ENCODE measurements around the gene METTL25B. TPM values are rescaled to one million over a fixed set of nuclear protein-coding genes. Genes with fewer than 3 reads are reported as not detected.

METTL25B gene
- total and polyA plus RNA-seq, 5 donors from 2014 or later, result 4.3 to 19.0 (median 7.5) TPM

DNA sequence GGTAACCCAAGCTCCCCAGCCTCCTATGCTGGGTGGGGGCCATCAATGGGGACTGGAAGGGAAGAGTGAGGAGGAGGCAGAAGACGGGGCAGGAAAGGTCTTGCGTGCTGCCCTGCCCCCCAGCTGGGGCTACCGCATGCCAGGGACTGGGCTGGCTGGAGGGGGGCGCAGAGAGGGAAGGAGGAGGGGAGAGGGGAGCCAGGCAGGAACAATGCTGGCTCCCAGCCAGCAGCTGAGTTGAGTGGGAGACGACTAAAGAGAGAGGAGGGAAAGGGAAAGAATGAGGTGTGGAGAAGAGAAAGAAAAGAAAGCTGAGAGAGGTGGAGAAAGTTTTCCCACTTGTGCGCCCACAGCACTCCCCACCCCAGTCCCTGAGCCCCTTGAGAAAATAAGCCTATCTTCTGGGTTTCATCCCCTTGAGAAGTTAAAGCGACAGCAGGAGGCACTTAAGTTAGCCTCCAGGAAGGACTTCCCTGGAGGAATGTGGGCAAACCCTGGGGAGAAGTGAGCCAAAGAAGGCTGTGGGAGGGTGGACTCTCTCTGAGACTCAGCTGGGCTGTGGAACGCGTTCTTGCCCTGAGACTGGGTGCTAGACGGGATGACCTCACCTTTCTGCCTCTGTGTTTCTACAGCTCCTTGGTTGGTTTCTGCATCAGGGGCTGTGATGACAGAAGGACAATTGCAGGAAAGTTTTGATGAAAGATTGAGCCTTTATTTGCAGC is 38.2 kb upstream of the METTL25B start:
- no peak overlapping the region for H3K4me3 ChIP-seq (ENCODE audit: low read depth, low read length)
- peaks cover 7% of the 10 kb centered on the region for H3K27me3 ChIP-seq (ENCODE audit: control insufficient read depth, insufficient read depth, low read length)
- no peak overlapping the region for H3K27ac Mint-ChIP-seq
- peaks cover 0 to 28% (median 13%) of the 10 kb centered on the region in 4 donors for H3K4me1 Mint-ChIP-seq
- H3K4me1 ChIP-seq (ENCODE audit: control insufficient read depth, insufficient read depth, low read length, poor library complexity, severe bottlenecking), result peaks cover 16% of the 10 kb centered on the region
- H3K27me3 Mint-ChIP-seq, result peaks cover 73% of the 10 kb centered on the region
- no peaks in the 10 kb centered on the region for H3K36me3 ChIP-seq (ENCODE audit: control insufficient read depth, insufficient read depth, low read length)
- no peaks in the 10 kb centered on the region for H3K36me3 Mint-ChIP-seq
- DNase-seq (no peak), ATAC-seq (ENCODE audit: low read depth in 2 of 2) (no peak)
- H3K4me3 Mint-ChIP-seq, result no peak overlapping the region
- H3K27ac ChIP-seq (ENCODE audit: insufficient read depth, low read length, poor library complexity, severe bottlenecking), result no peak overlapping the region
- H3K9me3 ChIP-seq (ENCODE audit: control insufficient read depth in 2 of 2, low read length in 2 of 2), result no peaks in the 10 kb centered on the region
- no peaks in the 10 kb centered on the region for H3K9me3 Mint-ChIP-seq

DNA sequence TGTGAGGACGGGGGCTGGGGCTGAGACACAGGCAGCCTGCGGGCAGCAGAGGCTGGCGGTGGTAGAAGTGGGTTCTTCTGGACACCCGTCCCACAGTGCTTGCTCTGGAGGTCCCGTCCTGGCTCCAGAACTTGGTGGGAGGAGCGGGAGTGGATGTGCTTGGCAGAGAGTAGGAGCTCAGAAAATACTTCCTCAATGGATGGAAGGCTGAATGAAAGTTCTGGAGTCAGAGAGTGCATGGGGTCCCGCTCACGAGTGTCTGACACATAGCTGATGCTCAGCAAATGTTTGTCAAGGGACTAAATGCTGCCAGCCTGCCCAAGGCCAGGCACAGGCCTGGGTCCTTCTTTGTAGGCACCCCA is 37.6 kb upstream of the METTL25B start:
- Histone ChIP-seq H3K4me1 (ENCODE audit: control insufficient read depth, insufficient read depth, low read length, poor library complexity, severe bottlenecking) (peaks cover 16% of the 10 kb centered on the region), H3K4me3 (ENCODE audit: low read depth, low read length) (no peak overlapping the region), H3K36me3 (ENCODE audit: control insufficient read depth, insufficient read depth, low read length) (no peaks in the 10 kb centered on the region), H3K27me3 (ENCODE audit: control insufficient read depth, insufficient read depth, low read length) (peaks cover 7% of the 10 kb centered on the region), H3K27ac (ENCODE audit: insufficient read depth, low read length, poor library complexity, severe bottlenecking) (no peak overlapping the region), H3K9me3 (ENCODE audit: control insufficient read depth in 2 of 2, low read length in 2 of 2) (no peaks in the 10 kb centered on the region)
- Mint-ChIP-seq H3K9me3 (no peaks in the 10 kb centered on the region), H3K36me3 (no peaks in the 10 kb centered on the region), H3K27ac (no peak overlapping the region), H3K4me3 (no peak overlapping the region), H3K27me3 (peaks cover 70% of the 10 kb centered on the region), H3K4me1 (peaks cover 0 to 28% (median 13%) of the 10 kb centered on the region in 4 donors)
- DNase-seq (no peak), ATAC-seq (ENCODE audit: low read depth in 2 of 2) (no peak)

DNA sequence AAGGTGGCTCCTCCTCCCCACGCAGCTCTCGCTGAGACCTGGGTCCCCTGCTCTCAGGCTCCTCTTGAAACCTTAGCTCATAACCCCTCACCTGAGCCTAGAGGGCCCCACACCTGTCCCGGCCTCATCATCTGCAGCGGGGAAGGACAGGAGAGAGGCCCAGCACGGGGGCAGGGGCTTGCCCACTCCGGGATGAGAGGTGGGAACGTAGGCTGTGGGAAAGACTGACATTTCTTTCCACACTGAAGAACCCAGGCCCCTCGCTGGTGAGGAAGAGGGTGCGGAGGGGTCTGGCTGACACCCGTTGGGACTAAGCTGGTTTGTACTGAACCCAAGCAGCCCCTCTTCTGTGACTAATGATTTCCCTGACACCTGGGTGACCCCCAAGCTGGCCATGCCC is 37.1 kb upstream of the METTL25B start:
- DNase-seq (no peak), ATAC-seq (ENCODE audit: low read depth in 2 of 2) (no peak)
- peaks cover 16% of the 10 kb centered on the region for H3K4me1 ChIP-seq (ENCODE audit: control insufficient read depth, insufficient read depth, low read length, poor library complexity, severe bottlenecking)
- H3K27ac Mint-ChIP-seq, result no peak overlapping the region
- no peaks in the 10 kb centered on the region for H3K36me3 ChIP-seq (ENCODE audit: control insufficient read depth, insufficient read depth, low read length)
- H3K27me3 Mint-ChIP-seq, result peaks cover 67% of the 10 kb centered on the region
- no peak overlapping the region for H3K4me3 ChIP-seq (ENCODE audit: low read depth, low read length)
- H3K27ac ChIP-seq (ENCODE audit: insufficient read depth, low read length, poor library complexity, severe bottlenecking), result no peak overlapping the region
- H3K9me3 ChIP-seq (ENCODE audit: control insufficient read depth in 2 of 2, low read length in 2 of 2), result no peaks in the 10 kb centered on the region
- no peaks in the 10 kb centered on the region for H3K36me3 Mint-ChIP-seq
- H3K4me3 Mint-ChIP-seq, result no peak overlapping the region
- H3K27me3 ChIP-seq (ENCODE audit: control insufficient read depth, insufficient read depth, low read length), result peaks cover 7% of the 10 kb centered on the region
- no peaks in the 10 kb centered on the region for H3K9me3 Mint-ChIP-seq
- H3K4me1 Mint-ChIP-seq, result peaks cover 0 to 28% (median 13%) of the 10 kb centered on the region in 4 donors

DNA sequence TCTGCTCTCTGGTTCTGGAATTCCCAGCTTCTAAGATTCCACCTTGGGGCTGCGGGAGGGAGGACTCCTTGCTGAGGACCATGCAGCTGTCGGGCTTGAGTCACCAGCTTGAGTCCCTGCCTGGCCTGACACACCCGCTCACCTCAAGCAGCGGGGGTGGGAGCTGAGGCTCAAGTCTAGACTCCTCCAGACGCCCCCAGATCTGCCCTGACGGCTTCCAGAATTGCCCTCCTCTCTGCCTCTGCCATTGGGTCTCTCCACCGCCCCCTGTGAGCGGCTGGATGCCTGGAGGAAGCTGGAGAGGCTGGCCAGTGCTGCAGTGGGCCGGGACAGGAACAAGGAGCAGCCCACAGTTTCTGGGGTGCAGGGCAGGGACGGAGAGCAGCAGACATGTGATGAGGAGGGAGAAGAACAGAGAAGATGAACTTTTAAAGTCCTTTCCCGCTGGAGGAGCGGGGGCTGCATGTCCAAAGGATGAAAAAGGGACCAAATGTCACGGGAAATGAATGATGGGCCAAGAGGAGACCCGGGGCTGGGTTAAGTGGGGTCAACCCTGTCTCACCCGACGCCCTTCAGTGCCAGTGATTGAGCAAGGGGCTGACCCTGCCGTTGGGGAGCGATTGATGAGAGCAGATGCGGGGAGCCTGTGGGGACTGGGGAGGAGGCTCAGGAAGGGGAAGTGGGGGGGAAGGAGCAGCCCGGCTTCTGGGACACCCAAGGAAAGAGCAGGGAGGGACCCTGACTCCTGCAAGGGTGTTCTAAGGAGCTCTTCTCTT is 36.4 kb upstream of the METTL25B start:
- no peaks in the 10 kb centered on the region for H3K36me3 ChIP-seq (ENCODE audit: control insufficient read depth, insufficient read depth, low read length)
- no peak overlapping the region for H3K27ac Mint-ChIP-seq
- H3K9me3 Mint-ChIP-seq, result no peaks in the 10 kb centered on the region
- DNase-seq, result no peak
- peaks cover 0 to 28% (median 13%) of the 10 kb centered on the region in 4 donors for H3K4me1 Mint-ChIP-seq
- peaks cover 71% of the 10 kb centered on the region for H3K27me3 Mint-ChIP-seq
- no peak for ATAC-seq (ENCODE audit: low read depth in 2 of 2)
- no peaks in the 10 kb centered on the region for H3K36me3 Mint-ChIP-seq
- no peak overlapping the region for H3K4me3 Mint-ChIP-seq
- H3K4me3 ChIP-seq (ENCODE audit: low read depth, low read length), result no peak overlapping the region
- H3K4me1 ChIP-seq (ENCODE audit: control insufficient read depth, insufficient read depth, low read length, poor library complexity, severe bottlenecking), result peaks cover 16% of the 10 kb centered on the region
- H3K27me3 ChIP-seq (ENCODE audit: control insufficient read depth, insufficient read depth, low read length), result peaks cover 7% of the 10 kb centered on the region
- no peaks in the 10 kb centered on the region for H3K9me3 ChIP-seq (ENCODE audit: control insufficient read depth in 2 of 2, low read length in 2 of 2)
- H3K27ac ChIP-seq (ENCODE audit: insufficient read depth, low read length, poor library complexity, severe bottlenecking), result no peak overlapping the region

DNA sequence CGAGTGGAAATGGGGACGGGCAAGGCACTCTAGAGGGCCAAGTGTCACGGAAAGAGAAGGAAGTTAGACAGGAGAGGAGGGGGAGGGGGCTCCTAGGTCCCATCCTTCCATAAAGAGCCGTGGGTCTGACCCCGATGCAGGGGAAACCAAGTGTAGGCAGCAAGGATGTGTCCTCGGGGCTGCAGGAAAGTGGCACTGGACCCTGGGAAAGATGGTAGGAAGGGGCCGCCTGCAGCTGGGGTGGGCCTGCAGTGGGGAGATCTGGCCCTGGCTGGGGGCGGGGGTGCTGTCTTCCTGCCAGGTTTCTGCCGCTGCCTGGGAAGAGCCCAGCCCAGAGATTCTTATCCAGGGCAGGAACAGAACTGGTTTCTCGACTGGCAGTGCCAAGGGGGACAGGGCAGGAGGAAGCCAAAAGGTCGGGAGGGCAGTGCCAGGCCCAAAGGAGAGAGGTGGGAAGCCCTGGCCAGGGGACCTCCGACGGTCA is 35.8 kb upstream of the METTL25B start:
- H3K4me3 Mint-ChIP-seq, result no peak overlapping the region
- H3K27ac Mint-ChIP-seq, result no peak overlapping the region

DNA sequence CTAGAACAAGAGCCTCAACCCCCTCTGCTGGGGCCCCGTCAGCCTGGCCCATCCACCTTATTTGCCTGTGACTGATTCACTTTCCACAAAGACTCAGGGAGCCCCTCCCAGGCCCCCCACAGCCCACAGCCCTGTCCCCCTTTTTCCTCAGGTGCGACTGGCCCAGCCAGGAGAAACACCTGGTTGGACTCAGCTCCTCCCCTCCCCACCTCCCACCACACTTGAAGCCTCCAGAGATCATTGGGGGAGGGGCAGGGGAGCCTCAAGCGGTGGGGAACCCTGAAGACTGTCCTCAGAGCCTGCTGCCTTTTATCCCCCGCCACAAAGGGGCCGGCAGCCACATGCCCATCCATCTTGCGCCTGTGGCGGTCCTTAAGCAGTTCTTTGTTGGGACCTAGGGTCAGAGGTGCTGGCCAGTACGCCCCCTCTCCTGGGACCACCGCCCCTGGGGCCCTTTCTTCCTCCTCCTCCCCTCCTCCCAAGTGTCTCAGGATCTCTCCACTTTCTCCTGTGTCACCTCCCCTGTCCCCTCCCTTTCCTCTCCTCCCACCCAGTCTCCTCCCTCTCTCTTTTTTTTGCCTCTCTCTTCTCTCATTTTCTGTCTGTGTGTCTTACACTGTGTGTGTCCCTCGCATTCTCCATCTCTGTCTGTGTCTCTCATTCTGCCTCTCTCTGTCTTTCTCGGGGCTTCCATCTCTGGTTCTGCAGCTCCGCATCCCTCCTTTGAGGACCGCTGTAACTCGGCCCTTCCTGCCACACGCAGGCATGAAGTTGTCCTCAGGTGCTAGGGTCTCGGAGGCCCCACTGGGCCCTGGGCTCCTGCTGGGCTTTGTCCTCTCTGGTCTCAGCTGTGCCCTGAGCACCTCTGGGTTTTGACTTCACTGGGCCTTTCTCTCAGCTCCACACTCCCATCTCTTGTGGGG is 35.1 kb upstream of the METTL25B start:
- H3K27ac ChIP-seq (ENCODE audit: insufficient read depth, low read length, poor library complexity, severe bottlenecking), result no peak overlapping the region
- Mint-ChIP-seq H3K27me3 (peaks cover 82% of the 10 kb centered on the region), H3K9me3 (no peaks in the 10 kb centered on the region), H3K4me3 (peak overlapping the region in 1 of 4 donors; percentile 51), H3K27ac (no peak overlapping the region), H3K4me1 (peaks cover 0 to 28% (median 13%) of the 10 kb centered on the region in 4 donors), H3K36me3 (no peaks in the 10 kb centered on the region)
- H3K4me3 ChIP-seq (ENCODE audit: low read depth, low read length), result no peak overlapping the region
- ATAC-seq (ENCODE audit: low read depth in 2 of 2), result no peak
- H3K9me3 ChIP-seq (ENCODE audit: control insufficient read depth in 2 of 2, low read length in 2 of 2), result no peaks in the 10 kb centered on the region
- peak in 1 of 3 donors; percentile 21 for DNase-seq
- H3K4me1 ChIP-seq (ENCODE audit: control insufficient read depth, insufficient read depth, low read length, poor library complexity, severe bottlenecking), result peaks cover 16% of the 10 kb centered on the region
- no peaks in the 10 kb centered on the region for H3K36me3 ChIP-seq (ENCODE audit: control insufficient read depth, insufficient read depth, low read length)
- peaks cover 10% of the 10 kb centered on the region for H3K27me3 ChIP-seq (ENCODE audit: control insufficient read depth, insufficient read depth, low read length)

More for the DNA sequence above, 35.8 kb upstream of the METTL25B start:
- Mint-ChIP-seq H3K36me3 (no peaks in the 10 kb centered on the region), H3K4me1 (peaks cover 0 to 28% (median 13%) of the 10 kb centered on the region in 4 donors), H3K9me3 (no peaks in the 10 kb centered on the region), H3K27me3 (peaks cover 75% of the 10 kb centered on the region)
- Histone ChIP-seq H3K4me1 (ENCODE audit: control insufficient read depth, insufficient read depth, low read length, poor library complexity, severe bottlenecking) (peaks cover 16% of the 10 kb centered on the region), H3K4me3 (ENCODE audit: low read depth, low read length) (no peak overlapping the region), H3K27me3 (ENCODE audit: control insufficient read depth, insufficient read depth, low read length) (peaks cover 7% of the 10 kb centered on the region), H3K9me3 (ENCODE audit: control insufficient read depth in 2 of 2, low read length in 2 of 2) (no peaks in the 10 kb centered on the region), H3K36me3 (ENCODE audit: control insufficient read depth, insufficient read depth, low read length) (no peaks in the 10 kb centered on the region), H3K27ac (ENCODE audit: insufficient read depth, low read length, poor library complexity, severe bottlenecking) (no peak overlapping the region)
- ATAC-seq (ENCODE audit: low read depth in 2 of 2) (no peak), DNase-seq (no peak)

DNA sequence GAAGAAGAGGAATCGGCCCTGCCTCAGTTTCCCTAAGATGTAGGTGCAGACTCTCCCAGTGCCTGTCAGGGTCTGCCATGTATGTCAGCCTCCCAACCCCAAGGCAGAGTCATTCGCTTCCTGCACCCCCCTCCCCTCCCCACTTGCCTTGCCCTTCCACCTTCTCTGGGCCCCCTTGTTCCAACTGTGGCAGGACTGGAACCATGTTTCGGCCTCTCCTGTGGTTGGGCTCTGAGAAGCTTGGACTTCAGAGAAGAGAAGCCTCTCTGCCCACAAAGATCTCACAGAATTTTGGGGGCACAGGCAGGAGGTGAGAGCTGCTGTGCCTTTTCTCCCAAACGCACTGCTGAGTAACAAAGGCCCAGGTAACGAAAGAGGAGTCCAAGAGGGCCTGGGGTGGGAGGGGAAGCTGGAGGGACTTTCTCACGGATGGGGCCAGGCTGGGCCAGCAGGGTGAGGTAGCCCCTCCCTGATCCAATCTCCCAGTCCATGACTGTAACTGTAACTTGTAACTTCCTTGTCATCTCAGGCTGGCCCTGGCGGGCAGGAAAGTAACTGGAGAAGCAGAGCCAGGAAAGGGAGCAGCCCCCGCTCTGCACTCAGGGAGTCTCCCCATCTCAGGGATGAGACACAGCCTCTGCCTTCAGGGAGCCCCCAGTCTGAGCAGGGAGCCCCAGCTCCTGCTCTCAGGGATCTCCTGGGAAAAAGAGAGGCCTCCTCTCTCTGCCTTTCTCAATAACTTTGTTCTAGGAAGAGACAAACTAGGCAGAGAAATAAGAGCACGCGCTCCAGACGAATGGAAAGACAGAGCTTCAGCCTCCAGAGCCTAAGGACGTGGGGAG is 34.2 kb upstream of the METTL25B start:
- Histone ChIP-seq H3K27me3 (ENCODE audit: control insufficient read depth, insufficient read depth, low read length) (peaks cover 10% of the 10 kb centered on the region), H3K9me3 (ENCODE audit: control insufficient read depth in 2 of 2, low read length in 2 of 2) (no peaks in the 10 kb centered on the region), H3K4me3 (ENCODE audit: low read depth, low read length) (no peak overlapping the region), H3K4me1 (ENCODE audit: control insufficient read depth, insufficient read depth, low read length, poor library complexity, severe bottlenecking) (peaks cover 16% of the 10 kb centered on the region), H3K36me3 (ENCODE audit: control insufficient read depth, insufficient read depth, low read length) (no peaks in the 10 kb centered on the region), H3K27ac (ENCODE audit: insufficient read depth, low read length, poor library complexity, severe bottlenecking) (no peak overlapping the region)
- H3K4me1 Mint-ChIP-seq, result peaks cover 0 to 28% (median 13%) of the 10 kb centered on the region in 4 donors
- no peak overlapping the region for H3K27ac Mint-ChIP-seq
- H3K27me3 Mint-ChIP-seq, result peaks cover 73% of the 10 kb centered on the region
- ATAC-seq (ENCODE audit: low read depth in 2 of 2) (no peak), DNase-seq (no peak)
- H3K36me3 Mint-ChIP-seq, result no peaks in the 10 kb centered on the region
- H3K9me3 Mint-ChIP-seq, result no peaks in the 10 kb centered on the region
- H3K4me3 Mint-ChIP-seq, result no peak overlapping the region
